Measurements from ENCODE around the gene ZDHHC18.
"Not testable (repeated sequence)": the region's sequence is repeated elsewhere in the genome, so short reads cannot be mapped to it uniquely, and the experiment has no call there.

ZDHHC18 gene

DNA sequence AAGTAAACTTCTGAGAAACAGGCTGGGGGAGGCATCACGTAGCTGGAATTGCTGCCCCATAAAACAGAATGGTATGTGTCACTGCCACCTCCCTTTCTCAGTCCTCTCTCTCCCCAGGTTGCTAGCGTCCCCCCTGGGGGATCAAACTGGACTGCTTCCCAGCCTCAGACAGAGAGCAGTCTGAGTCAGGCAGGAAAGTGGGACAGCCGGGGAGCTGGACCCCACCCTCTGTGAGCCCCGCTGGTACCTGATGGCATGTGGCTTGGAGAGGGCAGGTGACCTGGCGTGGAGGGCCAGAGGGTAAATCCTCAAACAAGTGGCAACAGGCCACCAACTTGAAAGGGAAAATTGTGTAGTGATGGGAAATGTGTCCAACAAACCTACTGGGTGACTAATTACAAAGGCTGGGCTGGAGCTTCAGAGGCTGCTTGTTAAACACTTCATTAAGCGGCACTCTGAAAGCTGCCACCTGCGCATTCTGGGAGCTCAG, 35.4 kb downstream of the ZDHHC18 start:
- no peak for DNase-seq

DNA sequence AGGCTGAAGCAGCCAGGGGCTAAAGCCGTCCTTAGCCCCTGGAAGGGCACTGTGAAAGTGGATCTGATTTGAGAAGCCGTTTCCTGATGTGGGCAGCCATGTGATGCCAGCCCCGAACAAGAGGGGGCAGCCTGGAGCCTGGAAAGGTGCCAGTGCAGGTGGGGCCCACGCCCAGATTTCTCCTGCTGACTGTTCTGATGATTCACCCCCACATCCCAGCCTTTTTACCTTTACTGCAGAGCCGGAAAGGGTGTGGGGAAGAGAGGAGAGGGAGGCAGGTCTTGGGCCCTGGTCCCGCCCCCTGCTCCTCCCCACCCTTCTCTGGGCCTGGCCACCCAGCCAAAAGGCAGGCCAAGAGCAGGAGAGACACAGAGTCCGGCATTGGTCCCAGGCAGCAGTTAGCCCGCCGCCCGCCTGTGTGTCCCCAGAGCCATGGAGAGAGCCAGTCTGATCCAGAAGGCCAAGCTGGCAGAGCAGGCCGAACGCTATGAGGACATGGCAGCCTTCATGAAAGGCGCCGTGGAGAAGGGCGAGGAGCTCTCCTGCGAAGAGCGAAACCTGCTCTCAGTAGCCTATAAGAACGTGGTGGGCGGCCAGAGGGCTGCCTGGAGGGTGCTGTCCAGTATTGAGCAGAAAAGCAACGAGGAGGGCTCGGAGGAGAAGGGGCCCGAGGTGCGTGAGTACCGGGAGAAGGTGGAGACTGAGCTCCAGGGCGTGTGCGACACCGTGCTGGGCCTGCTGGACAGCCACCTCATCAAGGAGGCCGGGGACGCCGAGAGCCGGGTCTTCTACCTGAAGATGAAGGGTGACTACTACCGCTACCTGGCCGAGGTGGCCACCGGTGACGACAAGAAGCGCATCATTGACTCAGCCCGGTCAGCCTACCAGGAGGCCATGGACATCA, 36.5 kb downstream of the ZDHHC18 start, which contains the start of gene SFN:
TSS of gene SFN (plus strand) at position 369 of the 904 bp plus-strand sequence. CDS start at position 433, 64 bp downstream.
- DNase-seq = peak; percentile 75

DNA sequence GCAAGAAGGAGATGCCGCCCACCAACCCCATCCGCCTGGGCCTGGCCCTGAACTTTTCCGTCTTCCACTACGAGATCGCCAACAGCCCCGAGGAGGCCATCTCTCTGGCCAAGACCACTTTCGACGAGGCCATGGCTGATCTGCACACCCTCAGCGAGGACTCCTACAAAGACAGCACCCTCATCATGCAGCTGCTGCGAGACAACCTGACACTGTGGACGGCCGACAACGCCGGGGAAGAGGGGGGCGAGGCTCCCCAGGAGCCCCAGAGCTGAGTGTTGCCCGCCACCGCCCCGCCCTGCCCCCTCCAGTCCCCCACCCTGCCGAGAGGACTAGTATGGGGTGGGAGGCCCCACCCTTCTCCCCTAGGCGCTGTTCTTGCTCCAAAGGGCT, 37.2 kb downstream of the ZDHHC18 start:
- DNase-seq = no peak

GRCh38 chr1:26864610-26865480, 38.4 kb downstream of the ZDHHC18 start:
- DNase-seq = peak; percentile 98

- DNase-seq = not testable (repeated sequence)
These were observed 46.6 kb downstream of the ZDHHC18 start for GRCh38 chr1:26873097-26873496.

DNA sequence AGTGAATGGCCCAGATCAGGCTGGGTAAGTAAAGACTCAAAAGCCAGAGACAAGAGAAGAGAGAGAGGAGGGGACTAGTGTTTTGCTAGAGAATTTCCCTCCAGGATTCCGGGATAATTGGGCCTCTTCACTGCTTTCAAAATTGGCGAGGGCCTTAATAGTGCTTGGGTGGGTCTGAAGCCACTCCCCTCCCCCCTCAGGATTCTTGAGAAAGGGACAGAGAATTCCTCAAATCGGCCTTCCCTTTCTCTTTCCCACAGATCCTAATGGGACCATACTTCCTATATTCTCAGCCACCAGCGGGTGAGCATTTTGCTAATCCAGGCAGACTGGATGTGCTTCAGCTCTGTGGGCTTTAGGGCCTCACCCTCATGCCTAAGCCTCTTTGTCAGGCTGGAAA, 48.4 kb downstream of the ZDHHC18 start:
- no peak for DNase-seq

DNA sequence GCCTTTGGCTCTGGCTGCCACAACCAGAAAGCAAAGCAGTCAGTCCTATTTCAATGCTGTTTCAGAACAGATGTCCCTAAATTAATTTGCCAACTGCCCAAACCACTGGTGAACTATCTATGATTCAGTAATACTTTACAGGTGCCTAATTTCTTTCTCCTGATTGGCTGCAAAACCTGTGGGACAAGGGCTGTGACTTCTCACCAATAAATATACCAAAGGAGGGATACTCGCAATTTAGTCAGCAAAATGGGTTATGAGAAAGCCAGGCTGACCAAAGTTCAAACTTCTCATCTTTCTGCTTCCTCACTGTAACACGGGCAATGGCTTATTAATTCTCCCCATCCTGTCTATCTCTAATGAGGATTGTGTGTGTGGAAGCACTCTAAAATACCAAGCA, 50.8 kb downstream of the ZDHHC18 start:
- no peak for DNase-seq

- DNase-seq = no peak
These were observed 53.3 kb downstream of the ZDHHC18 start for GRCh38 chr1:26879793-26880192.

GRCh38 chr1:26881611-26882010, 55.1 kb downstream of the ZDHHC18 start:
- DNase-seq = not testable (repeated sequence)

DNA sequence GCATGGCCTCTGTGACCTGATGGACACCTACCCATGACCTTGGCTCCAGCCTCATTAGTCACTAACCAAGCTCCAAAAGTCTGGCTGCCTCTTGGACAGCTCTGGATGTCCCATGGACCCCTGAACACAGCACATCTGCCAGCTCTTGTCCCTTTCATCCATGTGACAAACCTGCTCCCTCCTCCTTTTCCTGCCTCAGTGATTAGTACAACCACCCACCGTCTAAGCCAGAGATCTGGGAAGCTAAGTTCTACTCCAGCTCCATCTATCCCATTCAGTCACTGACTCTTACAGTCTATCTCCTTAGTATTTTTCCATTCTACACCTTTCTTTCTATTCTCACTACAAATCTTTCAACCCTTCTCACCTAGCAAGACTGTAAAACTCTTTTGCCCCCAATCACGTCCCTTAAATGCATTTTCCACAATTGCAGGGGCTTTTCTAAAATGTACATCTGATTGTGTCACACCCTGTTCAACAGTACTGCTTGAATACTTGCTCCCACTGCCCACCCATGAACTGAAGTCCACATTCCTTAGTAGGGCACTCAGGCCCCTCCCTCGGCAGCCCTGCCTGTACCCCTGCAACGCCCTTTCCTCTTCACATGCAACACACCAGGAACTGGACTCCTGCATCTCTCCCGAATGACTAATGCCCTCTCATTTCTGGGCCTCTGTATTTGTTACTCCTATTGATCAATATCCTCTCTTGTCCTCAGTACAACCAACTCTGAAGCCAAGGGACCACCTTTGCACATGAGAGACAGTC, 56.4 kb downstream of the ZDHHC18 start:
- DNase-seq = no peak

DNA sequence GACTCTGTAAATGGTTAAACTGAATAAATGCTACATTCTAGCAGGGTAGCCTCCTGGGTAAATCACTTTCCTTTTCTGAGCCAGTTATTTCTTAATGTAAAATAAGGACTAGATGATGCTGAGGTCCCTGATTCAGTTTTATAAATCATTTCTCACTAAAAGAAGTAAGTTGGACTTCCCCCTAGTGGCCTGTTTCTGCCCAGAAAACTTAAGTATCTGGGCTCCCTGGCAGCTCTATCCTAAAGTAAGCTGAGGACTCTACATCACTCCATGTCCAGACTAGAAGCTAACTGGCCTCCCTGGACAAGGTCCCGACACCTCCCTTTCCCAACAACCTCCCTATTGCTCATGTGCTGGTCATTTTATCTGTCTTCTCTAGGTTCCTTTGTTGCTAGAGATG, 60.6 kb downstream of the ZDHHC18 start:
- peak; percentile 18 for DNase-seq

- DNase-seq = no peak
These were observed 61.7 kb downstream of the ZDHHC18 start for GRCh38 chr1:26888231-26888630.

- peak; percentile 87 for DNase-seq
These were observed 63.3 kb downstream of the ZDHHC18 start, which contains the start of gene GPN2 for GRCh38 chr1:26889551-26890466. Gene GPN2, minus strand, starts transcription at chr1:26890283. Its CDS starts 187 bp downstream, at chr1:26890096.

DNA sequence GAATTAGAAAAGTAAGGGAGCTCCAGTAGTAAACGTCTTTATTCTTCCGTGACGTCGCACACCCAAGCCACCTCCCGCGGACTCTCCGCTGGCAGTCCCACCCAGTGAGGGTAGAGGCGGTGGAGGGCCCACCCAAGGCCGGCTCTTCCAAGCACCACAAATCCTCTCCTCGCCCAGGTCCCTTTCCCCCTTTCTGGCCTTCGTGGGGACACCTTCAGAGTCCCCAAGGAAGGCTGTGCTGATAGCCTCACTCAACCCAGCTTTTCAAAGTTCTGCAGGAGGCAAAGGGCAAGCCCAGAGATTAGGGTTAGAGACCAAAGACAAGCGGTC, 63.9 kb downstream of the ZDHHC18 start:
- DNase-seq = no peak

- DNase-seq = no peak
These were observed 67.8 kb downstream of the ZDHHC18 start for GRCh38 chr1:26894263-26894662.

GRCh38 chr1:26897351-26897750, 70.9 kb downstream of the ZDHHC18 start:
- no peak for DNase-seq

GRCh38 chr1:26900001-26900814, 73.7 kb downstream of the ZDHHC18 start, which contains the start of gene GPATCH3:
Gene GPATCH3, minus strand, starts transcription at chr1:26900467. Its CDS starts 25 bp downstream, at chr1:26900442.
- peak; percentile 92 for DNase-seq

- DNase-seq = no peak
These were observed 74.5 kb downstream of the ZDHHC18 start for GRCh38 chr1:26900815-26901511.

Data from activated CD4-positive, alpha-beta T cell treated with anti-CD3 and anti-CD28 coated beads, Interleukin-2, amount 50 U/mL, for 16 hours (primary cell).